Measurements from ENCODE around the gene IL17C.

- no peak for TF ChIP-seq EZH2phosphoT487 (IDR thresholded peaks at IDR 0.05; ENCODE audit: borderline replicate concordance, low read length)
- TF ChIP-seq, protein P1, sequence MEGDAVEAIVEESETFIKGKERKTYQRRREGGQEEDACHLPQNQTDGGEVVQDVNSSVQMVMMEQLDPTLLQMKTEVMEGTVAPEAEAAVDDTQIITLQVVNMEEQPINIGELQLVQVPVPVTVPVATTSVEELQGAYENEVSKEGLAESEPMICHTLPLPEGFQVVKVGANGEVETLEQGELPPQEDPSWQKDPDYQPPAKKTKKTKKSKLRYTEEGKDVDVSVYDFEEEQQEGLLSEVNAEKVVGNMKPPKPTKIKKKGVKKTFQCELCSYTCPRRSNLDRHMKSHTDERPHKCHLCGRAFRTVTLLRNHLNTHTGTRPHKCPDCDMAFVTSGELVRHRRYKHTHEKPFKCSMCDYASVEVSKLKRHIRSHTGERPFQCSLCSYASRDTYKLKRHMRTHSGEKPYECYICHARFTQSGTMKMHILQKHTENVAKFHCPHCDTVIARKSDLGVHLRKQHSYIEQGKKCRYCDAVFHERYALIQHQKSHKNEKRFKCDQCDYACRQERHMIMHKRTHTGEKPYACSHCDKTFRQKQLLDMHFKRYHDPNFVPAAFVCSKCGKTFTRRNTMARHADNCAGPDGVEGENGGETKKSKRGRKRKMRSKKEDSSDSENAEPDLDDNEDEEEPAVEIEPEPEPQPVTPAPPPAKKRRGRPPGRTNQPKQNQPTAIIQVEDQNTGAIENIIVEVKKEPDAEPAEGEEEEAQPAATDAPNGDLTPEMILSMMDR (conservative IDR thresholded peaks at IDR 0.05; ENCODE audit: low read depth, low read length) = no peak
- TF ChIP-seq EZH2 (IDR thresholded peaks at IDR 0.05; ENCODE audit: low read length, unreplicated experiment) = no peak
Measured at GRCh38 chr16:88634994-88635670, 3.2 kb upstream of the IL17C start.
